ENCODE data around the gene TRPC4AP.

DNA sequence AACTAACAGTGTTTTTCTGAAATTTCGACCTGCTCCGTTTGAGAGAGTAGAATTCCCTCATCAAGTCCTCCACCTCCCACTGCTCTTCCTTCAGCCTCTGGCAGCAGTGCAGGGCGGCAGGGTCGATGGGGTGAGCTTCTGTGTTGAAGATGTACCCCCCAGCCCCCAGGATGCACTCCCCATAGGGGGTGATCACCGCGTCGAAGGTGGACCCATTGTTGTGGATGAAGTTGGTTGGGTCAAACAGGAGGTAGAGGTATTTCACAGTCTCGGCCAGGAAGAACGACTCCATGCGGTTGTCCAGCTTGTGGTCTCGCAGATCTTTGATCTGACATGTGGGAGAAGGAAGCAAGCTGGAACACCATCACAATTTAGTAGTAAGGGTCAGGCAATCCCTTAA is 23.0 kb upstream of the TRPC4AP start:
- TF ChIP-seq, protein P1, sequence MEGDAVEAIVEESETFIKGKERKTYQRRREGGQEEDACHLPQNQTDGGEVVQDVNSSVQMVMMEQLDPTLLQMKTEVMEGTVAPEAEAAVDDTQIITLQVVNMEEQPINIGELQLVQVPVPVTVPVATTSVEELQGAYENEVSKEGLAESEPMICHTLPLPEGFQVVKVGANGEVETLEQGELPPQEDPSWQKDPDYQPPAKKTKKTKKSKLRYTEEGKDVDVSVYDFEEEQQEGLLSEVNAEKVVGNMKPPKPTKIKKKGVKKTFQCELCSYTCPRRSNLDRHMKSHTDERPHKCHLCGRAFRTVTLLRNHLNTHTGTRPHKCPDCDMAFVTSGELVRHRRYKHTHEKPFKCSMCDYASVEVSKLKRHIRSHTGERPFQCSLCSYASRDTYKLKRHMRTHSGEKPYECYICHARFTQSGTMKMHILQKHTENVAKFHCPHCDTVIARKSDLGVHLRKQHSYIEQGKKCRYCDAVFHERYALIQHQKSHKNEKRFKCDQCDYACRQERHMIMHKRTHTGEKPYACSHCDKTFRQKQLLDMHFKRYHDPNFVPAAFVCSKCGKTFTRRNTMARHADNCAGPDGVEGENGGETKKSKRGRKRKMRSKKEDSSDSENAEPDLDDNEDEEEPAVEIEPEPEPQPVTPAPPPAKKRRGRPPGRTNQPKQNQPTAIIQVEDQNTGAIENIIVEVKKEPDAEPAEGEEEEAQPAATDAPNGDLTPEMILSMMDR (IDR thresholded peaks at IDR 0.05; ENCODE audit: insufficient read depth, low read length, poor library complexity, severe bottlenecking) = no peak
- no peak for TF ChIP-seq EZH2phosphoT487 (conservative IDR thresholded peaks at IDR 0.05; ENCODE audit: low read length)

Measured in SU-DHL-6 (cell line).